Heart left ventricle (tissue), 16 donors: ENCODE data around the gene VAX1. TPM values are rescaled to one million over a fixed set of nuclear protein-coding genes. Genes with fewer than 3 reads are reported as not detected.

ENCODE experiments used
- ATAC-seq, 4 donors: fragments of 200-7000 bp; cut with Tn5 transposase; one replicate each; pipeline ENCODE4 v1.9.1; 2020 to 2022; ENCODE audit warnings: moderate library complexity in 4 of 4, mild to moderate bottlenecking in 3 of 4, moderate number of reproducible peaks in 1 of 4
- DNase-seq, 5 donors: peaks; one replicate each; pipeline ENCODE4 v3.0.0-alpha.2; 2020
- H3K27ac ChIP-seq, 12 donors: fragments of 200-600 bp; sonication (generic) in 4 of 12; one replicate each; pipeline versions ENCODE4 v1.5.0 to v1.8.0; 2016 to 2022; ENCODE audit warnings: mild to moderate bottlenecking in 2 of 12
- H3K27me3 ChIP-seq, 9 donors: fragments of 200-600 bp; sonication (generic) in 2 of 9; one replicate each; pipeline versions ENCODE4 v1.5.1 to v1.8.0; 2016 to 2022; ENCODE audit warnings: mild to moderate bottlenecking in 3 of 9
- H3K36me3 ChIP-seq, 9 donors: fragments of 200-600 bp; sonication (generic) in 2 of 9; one replicate each; pipeline versions ENCODE4 v1.5.0 to v1.8.0; 2018 to 2022; ENCODE audit warnings: mild to moderate bottlenecking in 2 of 9
- H3K4me1 ChIP-seq, 12 donors: fragments of 200-600 bp; sonication (generic) in 4 of 12; one replicate each; pipeline versions ENCODE4 v1.5.0 to v1.8.0; 2016 to 2022; ENCODE audit warnings: mild to moderate bottlenecking in 3 of 12
- H3K4me3 ChIP-seq, 12 donors: fragments of 200-600 bp; sonication (generic) in 4 of 12; one replicate each; pipeline versions ENCODE4 v1.5.0 to v1.8.0; 2017 to 2022; ENCODE audit warnings: mild to moderate bottlenecking in 9 of 12, moderate library complexity in 4 of 12
- H3K9me3 ChIP-seq, 12 donors: fragments of 200-600 bp; sonication (generic) in 4 of 12; one replicate each; pipeline versions ENCODE4 v1.5.0 to v1.8.0; 2016 to 2022; ENCODE audit warnings: mild to moderate bottlenecking in 1 of 12
- CTCF ChIP-seq, 12 donors: fragments of 200-600 bp; sonication (generic) in 4 of 12; IDR thresholded peaks; one replicate each; pipeline versions ENCODE4 v1.5.0 to v1.8.0; 2018 to 2022; ENCODE audit warnings: antibody characterized with exemption in 12 of 12, mild to moderate bottlenecking in 5 of 12
- POLR2A ChIP-seq, 2 donors: fragments of 450-650 bp; IDR thresholded peaks; one replicate each; pipeline ENCODE4 v1.6.1; 2017; ENCODE audit warnings: antibody characterized with exemption in 2 of 2, mild to moderate bottlenecking in 2 of 2, moderate library complexity in 2 of 2
- WGBS, 4 donors: extraction: QIAGEN DNeasy Blood & Tissue Kit in 2 of 4; methylation state at CpG; one replicate each; pipeline versions ENCODE4 v1.1.5 to v1.1.7; 2013 to 2018; 5-methylcytosine and 5-hydroxymethylcytosine counted together
- intact Hi-C, 10 donors: fragments of 100-400 bp; cut with DNase I; formaldehyde crosslinking; loops; one replicate each; pipeline versions ENCODE4 v1.11.1 to v1.14.2; 2022
- polyA plus RNA-seq, 2 donors: library from polyadenylated mRNA; stranded (reverse); fragments of 200-250 nt; gene quantifications; one replicate each; pipeline ENCODE4 v1.2.3, GENCODE V29; 2013
- total RNA-seq, 9 donors: library from RNA; depleted of rRNA in 2 of 9; stranded (reverse); fragments of >200 nt in 2 of 9; fragmentation: NEBNext Ultra II Directional in 3 of 9; extraction: Animal tissue kit (Norgen Biotek cat#: 25700) in 3 of 9; gene quantifications; one replicate each; pipeline versions ENCODE4 v1.1.0 to v1.2.4, GENCODE V29; 2016 to 2023
- donor health status: ischemic (EF 13 %, LVEDD 7.1; RV severe dilation, severe dysfunction).
- donor health status: healthy with polysubstance abuse.
- donor health status: DM: no; HTN: yes; CAD: no.
- donor health status: DM: no; HTN: no; CAD: no.
- donor health status: ischemic (EF 25% LVEDD 6.9; RV normal size, moderate dysfunction).
- donor health status: ischemic (EF 25% LVEDD 5.7; RV mildly dilated, moderate dysfunction).
- donor health status: healthy.
- donor health status: DM: yes; HTN: yes; CAD: no.
- donor health status: ischemic (EF 35%, LVEDD 5.7; RV mildly dilated, moderate dysfunction).
- donor health status: nonischemic (EF 11% LVEDD 7.7; RV severe dilation, severe dysfunction).
- donor health status: DM: yes; HTN: yes; CAD: no.
- donor health status: PGD.
- donor health status: ischemic (EF 29% LVEDD 5.4; RV normal size, mild dysfunction).
- donor health status: nonischemic (EF 23%, LVEDD 6.1; RV moderate dilation, normal function).

The VAX1 gene
- total and polyA plus RNA-seq, 11 donors, result not detected

DNA sequence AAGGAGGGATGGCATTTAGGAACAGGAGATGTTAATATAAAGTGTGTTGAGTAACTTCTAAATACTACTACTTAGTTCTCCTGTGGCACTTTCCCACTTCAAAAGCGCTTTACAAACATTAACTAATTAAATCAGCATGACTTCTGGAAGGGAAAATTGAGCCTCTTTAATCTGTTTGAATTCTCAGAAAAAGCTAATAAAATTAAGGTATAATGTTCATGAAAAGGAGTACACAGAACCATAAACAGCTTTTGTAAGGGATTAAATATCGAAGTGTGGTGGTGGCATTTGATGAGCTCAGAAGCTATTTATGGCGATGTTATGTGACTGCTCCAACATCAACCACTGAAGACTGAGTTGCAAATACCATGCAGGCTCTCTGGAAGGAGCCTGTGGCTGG lies 10.2 kb upstream of the VAX1 start:
- no peak overlapping the region for H3K27ac ChIP-seq
- H3K4me1 ChIP-seq, result no peaks in the 10 kb centered on the region
- H3K4me3 ChIP-seq, result no peak overlapping the region
- intact Hi-C loops, result no loop called here
- no peaks in the 10 kb centered on the region for H3K36me3 ChIP-seq
- no peak for ATAC-seq
- TF ChIP-seq POLR2A (IDR thresholded peaks at IDR 0.05) (no peak), CTCF (IDR thresholded peaks at IDR 0.05) (no peak)
- no peak for DNase-seq
- peaks cover 0 to 89% (median 42%) of the 10 kb centered on the region in 9 donors for H3K27me3 ChIP-seq
- peaks cover 0 to 15% (median 7%) of the 10 kb centered on the region in 12 donors for H3K9me3 ChIP-seq
- 71 to 83% (median 76%) methylated on average over 3 of the region's 3 CpGs for WGBS, 4 donors

- intact Hi-C loops, result no loop called here
- Histone ChIP-seq H3K4me3 (no peak overlapping the region), H3K4me1 (peaks cover 0 to 5% (median 0%) of the 10 kb centered on the region in 12 donors), H3K36me3 (no peaks in the 10 kb centered on the region), H3K27ac (no peak overlapping the region), H3K27me3 (peaks cover 11 to 94% (median 66%) of the 10 kb centered on the region in 9 donors), H3K9me3 (peaks cover 0 to 15% (median 7%) of the 10 kb centered on the region in 12 donors)
- no peak for TF ChIP-seq CTCF (IDR thresholded peaks at IDR 0.05)
- TF ChIP-seq POLR2A (IDR thresholded peaks at IDR 0.05), result no peak
- 60 to 77% (median 68%) methylated on average over 4 of the region's 4 CpGs for WGBS, 4 donors
- no peak for DNase-seq
- no peak for ATAC-seq
Measured at GRCh38 chr10:117145019-117145418, 6.9 kb upstream of the VAX1 start.

DNA sequence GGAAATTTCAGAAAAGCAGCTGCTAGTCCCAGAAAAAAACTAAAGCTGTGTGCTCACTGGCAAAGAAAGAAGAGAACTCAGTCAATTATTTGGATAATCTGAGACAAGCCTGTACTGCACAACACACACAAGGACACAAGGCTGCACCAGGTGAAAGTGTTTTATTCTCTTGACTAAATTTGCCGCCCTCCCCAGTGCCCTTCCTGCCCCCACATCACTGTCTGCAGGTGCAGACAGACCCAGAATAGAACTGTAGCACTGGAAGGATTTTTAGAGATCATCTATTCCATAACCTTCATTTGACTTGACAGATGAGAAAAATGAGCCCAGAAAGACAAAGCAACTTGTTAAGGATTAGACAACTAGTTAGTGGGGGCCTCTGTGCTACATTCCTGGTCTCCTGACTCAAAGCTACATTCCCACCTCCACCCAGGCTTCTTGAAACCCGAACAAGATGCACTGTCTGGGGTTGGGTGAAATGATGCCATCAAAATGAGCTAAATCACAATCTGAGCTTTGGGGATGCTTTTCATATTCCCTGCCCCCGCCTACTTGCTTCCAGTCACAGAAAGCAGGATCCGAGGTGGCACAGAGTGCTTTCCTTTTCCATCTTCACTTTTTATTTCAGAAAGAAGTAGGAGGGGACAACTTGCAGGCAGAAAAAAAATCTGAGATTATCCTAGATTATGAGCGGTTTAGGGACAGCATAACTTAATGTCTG lies 5.2 kb upstream of the VAX1 start:
- DNase-seq, result no peak
- H3K27me3 ChIP-seq, result peaks cover 22 to 95% (median 79%) of the 10 kb centered on the region in 9 donors
- H3K9me3 ChIP-seq, result peaks cover 0 to 15% (median 7%) of the 10 kb centered on the region in 12 donors
- peaks cover 0 to 12% (median under 1%) of the 10 kb centered on the region in 12 donors for H3K4me1 ChIP-seq
- no peak for ATAC-seq
- no peak overlapping the region for H3K27ac ChIP-seq
- H3K36me3 ChIP-seq, result no peaks in the 10 kb centered on the region
- no peak overlapping the region for H3K4me3 ChIP-seq
- TF ChIP-seq POLR2A (IDR thresholded peaks at IDR 0.05) (no peak), CTCF (IDR thresholded peaks at IDR 0.05) (no peak)
- intact Hi-C loops, result no loop called here
- WGBS, 4 donors, result 60 to 66% (median 63%) methylated on average over 5 of the region's 5 CpGs

GRCh38 chr10:117140525-117140902 lies 2.4 kb upstream of the VAX1 start:
- TF ChIP-seq CTCF (IDR thresholded peaks at IDR 0.05), result no peak
- TF ChIP-seq POLR2A (IDR thresholded peaks at IDR 0.05), result no peak
- no peak overlapping the region for H3K27ac ChIP-seq
- H3K4me1 ChIP-seq, result peaks cover 0 to 30% (median 11%) of the 10 kb centered on the region in 12 donors
- no peak for DNase-seq
- no peak overlapping the region for H3K4me3 ChIP-seq
- H3K9me3 ChIP-seq, result peaks cover 0 to 14% (median 7%) of the 10 kb centered on the region in 12 donors
- WGBS, 4 donors, result 1 to 5% (median 3%) methylated on average over 18 to 23 of the region's 23 CpGs
- no peaks in the 10 kb centered on the region for H3K36me3 ChIP-seq
- H3K27me3 ChIP-seq, result peaks cover 47 to 100% (median 95%) of the 10 kb centered on the region in 9 donors
- no peak for ATAC-seq
- intact Hi-C loops, result no loop called here
